Measurements from ENCODE around the gene GUK1.

- TF ChIP-seq CTCF (IDR thresholded peaks at IDR 0.05), result no peak
- no peak for TF ChIP-seq EZH2phosphoT487 (IDR thresholded peaks at IDR 0.05)
These were observed 50.7 kb downstream of the GUK1 start for GRCh38 chr1:228190778-228191177.
